Activated T-helper 2 cell treated with anti-CD3 and anti-CD28 coated beads, Interferon-gamma antibody, Interleukin-2, Interleukin-4, amounts not matched to agents 10 μg/mL and 5 μg/mL and 100 μg/mL, durations not matched to agents 14 hours and 24 hours and 36 hours (primary cell): ENCODE results near the gene COMMD2. TPM values are rescaled to one million over a fixed set of nuclear protein-coding genes. Genes with fewer than 3 reads are reported as not detected.

Experiments
- DNase-seq: peaks from one replicate; pipeline ENCODE4 v3.0.0; 2021; ENCODE audit warnings: low spot score
- H3K27ac Mint-ChIP-seq: one replicate; pipeline ENCODE4 v1.8.0; 2021; ENCODE audit warnings: mixed read lengths
- H3K27me3 Mint-ChIP-seq: one replicate; pipeline ENCODE4 v1.8.0; 2021; ENCODE audit warnings: low read depth, mixed read lengths
- H3K36me3 Mint-ChIP-seq: one replicate; pipeline ENCODE4 v1.8.0; 2021; ENCODE audit warnings: low read depth, mixed read lengths
- H3K4me1 Mint-ChIP-seq: one replicate; pipeline ENCODE4 v1.8.0; 2021; ENCODE audit warnings: low read depth, mixed read lengths
- H3K4me3 Mint-ChIP-seq: one replicate; pipeline ENCODE4 v1.8.0; 2021; ENCODE audit warnings: low read depth, mild to moderate bottlenecking, moderate library complexity, mixed read lengths
- H3K9me3 Mint-ChIP-seq: one replicate; pipeline ENCODE4 v1.8.0; 2021; ENCODE audit warnings: mixed read lengths
- intact Hi-C: fragments of 100-400 bp; cut with micrococcal nuclease; formaldehyde crosslinking; loops from one replicate; pipeline ENCODE4 v1.15.1; 2023
- total RNA-seq: library from RNA; stranded (reverse); gene quantifications from 2 replicates; pipeline ENCODE4 v1.2.3, GENCODE V29; 2022

COMMD2 gene
- total RNA-seq, 1 donor from 2014 or later = 40.3 TPM

DNA sequence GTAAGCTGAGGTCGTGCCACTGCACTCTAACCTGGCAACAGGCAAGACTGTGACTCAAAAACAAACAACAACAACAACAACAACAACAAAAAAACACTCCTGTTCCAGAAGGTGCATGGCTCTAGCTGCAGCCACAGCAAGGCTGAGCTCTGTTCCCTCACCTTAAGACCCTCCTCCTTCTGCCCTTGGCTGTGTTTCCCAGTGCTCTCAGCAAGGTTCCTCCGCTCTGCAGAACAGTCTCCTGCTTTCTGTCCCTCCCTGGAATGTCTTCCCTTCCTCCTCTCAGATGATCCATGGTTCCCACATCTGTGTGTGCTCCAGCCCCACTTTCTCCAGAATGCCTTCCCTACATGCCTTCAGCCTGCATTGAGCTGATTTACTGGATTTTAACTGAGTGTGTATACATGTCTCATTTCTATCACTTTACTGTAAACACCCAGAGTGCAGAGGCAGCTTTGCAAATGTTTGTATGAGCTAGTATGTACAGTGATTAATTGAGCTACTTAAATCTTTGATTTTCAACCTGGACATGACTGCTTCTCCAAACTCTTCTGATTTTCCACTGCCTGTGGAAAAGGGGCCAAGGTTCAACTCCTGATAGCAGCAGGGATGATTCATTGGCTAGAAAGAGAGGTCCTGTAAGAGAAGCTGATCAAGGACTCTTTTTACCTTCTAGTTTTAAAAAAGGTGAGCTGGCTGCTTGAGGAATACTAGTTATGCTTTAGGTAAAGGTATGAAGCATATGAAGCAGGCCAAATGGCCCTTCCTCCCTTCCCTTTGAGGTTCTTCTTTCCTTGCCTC lies 25.3 kb upstream of the COMMD2 start:
- H3K9me3 Mint-ChIP-seq = no peaks in the 10 kb centered on the region
- intact Hi-C loops = no loop called here
- no peaks in the 10 kb centered on the region for H3K36me3 Mint-ChIP-seq

DNA sequence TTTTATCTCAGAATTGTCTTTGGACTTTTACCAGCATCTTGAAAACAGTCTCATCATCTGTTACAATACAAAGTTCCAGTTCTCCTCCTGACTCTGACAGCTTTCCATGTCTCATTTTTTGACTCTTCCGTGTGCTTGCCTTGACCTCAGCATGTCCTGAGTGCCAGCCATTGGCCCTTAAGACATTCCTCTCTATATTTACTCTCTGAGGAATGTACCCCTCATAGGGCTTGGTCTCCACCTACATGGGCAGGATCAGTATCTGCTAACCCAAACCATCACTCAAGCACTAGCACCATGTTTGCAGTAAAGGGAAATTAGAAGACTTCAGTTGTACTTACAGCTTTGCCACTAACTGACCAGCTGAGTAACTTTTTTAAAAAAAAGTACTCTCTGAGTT lies 23.9 kb upstream of the COMMD2 start:
- no peaks in the 10 kb centered on the region for H3K36me3 Mint-ChIP-seq
- intact Hi-C loops = no loop called here
- H3K27me3 Mint-ChIP-seq = peaks cover 14% of the 10 kb centered on the region
- DNase-seq = no peak
- no peak overlapping the region for H3K4me3 Mint-ChIP-seq
- no peak overlapping the region for H3K27ac Mint-ChIP-seq
- H3K4me1 Mint-ChIP-seq = no peaks in the 10 kb centered on the region
- no peaks in the 10 kb centered on the region for H3K9me3 Mint-ChIP-seq

More for the DNA sequence above, 25.3 kb upstream of the COMMD2 start:
- no peak overlapping the region for H3K27ac Mint-ChIP-seq
- no peaks in the 10 kb centered on the region for H3K4me1 Mint-ChIP-seq
- DNase-seq = no peak
- no peak overlapping the region for H3K4me3 Mint-ChIP-seq
- peaks cover 9% of the 10 kb centered on the region for H3K27me3 Mint-ChIP-seq

DNA sequence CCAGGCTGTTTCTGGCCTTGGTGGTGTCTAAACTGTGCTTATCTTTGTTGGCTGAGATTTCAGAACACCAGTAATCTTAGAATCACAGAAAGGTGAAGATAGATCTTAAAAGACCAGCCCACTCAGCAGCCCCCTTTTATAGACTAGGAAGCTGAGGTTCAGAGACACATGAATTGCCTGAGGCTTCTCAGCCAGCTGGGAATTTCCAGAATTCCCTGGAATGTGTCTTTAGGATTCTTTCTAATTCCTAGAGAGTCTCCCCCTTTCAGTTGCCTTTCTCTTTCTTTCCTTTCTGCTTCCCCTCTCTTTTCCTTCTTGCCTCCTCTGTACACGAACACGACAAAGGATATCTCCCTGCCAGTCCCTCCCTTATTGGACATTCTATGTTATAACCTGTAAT lies 20.6 kb upstream of the COMMD2 start:
- intact Hi-C loops = loop anchor here (5.0 kb wide), 2 partner anchors 34 to 206 kb away; no protein-coding TSS in a partner anchor

DNA sequence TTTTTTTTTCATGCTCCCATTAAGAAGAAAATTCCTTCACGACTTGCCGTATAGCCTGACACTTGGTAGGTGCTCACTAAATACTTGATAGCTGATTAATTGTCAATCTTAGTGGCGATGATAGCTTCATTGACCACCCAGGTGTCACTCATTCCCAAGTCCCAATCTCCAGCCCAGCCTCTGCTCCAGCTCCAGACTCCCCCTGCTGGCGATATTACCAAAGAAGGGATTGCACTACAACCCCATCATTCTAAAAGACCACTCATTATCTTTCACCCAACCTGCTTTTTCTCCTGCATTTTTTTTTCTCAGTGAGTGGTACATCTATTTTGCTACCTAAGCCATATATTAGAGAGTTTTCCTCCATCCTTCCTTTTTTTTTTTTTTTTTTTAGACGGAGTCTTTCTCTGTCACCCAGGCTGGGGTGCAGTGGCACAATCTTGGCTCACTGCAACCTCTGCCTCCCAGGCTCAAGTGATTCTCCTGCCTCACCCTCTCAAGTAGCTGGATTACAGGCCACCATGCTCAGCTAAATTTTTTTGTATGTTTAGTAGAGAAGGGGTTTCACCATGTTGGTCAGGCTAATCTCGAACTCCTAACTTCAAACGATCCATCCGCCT lies 19.5 kb upstream of the COMMD2 start:
- Mint-ChIP-seq H3K4me1 (no peaks in the 10 kb centered on the region), H3K27ac (no peak overlapping the region), H3K36me3 (no peaks in the 10 kb centered on the region), H3K9me3 (no peaks in the 10 kb centered on the region), H3K4me3 (no peak overlapping the region), H3K27me3 (peaks cover 17% of the 10 kb centered on the region)
- intact Hi-C loops = loop anchor here (2.0 to 5.0 kb wide), 4 partner anchors 36 to 259 kb away; no protein-coding TSS in a partner anchor
- DNase-seq = no peak

More for the DNA sequence above, 20.6 kb upstream of the COMMD2 start:
- Mint-ChIP-seq H3K4me3 (no peak overlapping the region), H3K27me3 (peaks cover 16% of the 10 kb centered on the region), H3K9me3 (no peaks in the 10 kb centered on the region), H3K4me1 (no peaks in the 10 kb centered on the region), H3K36me3 (no peaks in the 10 kb centered on the region), H3K27ac (no peak overlapping the region)
- DNase-seq = no peak

DNA sequence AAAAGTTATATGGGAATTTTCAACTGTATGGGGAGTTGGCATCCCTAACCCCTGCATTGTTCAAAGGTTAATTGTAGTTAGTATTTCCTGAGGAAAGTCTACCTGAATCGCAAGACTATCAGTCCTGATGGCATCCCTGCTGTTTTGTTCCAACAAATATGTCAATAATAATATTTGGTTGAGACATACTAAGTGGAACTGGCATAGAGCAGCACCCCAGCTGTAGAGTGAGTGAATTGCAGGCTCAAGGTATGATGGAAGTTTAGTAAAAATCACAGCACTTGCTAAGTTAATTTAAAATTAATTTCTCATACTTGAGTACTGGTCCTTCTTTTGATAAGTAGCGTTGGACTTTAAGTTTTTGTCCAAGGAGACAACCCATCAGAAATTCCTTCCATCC lies 18.0 kb upstream of the COMMD2 start:
- Mint-ChIP-seq H3K36me3 (no peaks in the 10 kb centered on the region), H3K4me3 (no peak overlapping the region)

DNA sequence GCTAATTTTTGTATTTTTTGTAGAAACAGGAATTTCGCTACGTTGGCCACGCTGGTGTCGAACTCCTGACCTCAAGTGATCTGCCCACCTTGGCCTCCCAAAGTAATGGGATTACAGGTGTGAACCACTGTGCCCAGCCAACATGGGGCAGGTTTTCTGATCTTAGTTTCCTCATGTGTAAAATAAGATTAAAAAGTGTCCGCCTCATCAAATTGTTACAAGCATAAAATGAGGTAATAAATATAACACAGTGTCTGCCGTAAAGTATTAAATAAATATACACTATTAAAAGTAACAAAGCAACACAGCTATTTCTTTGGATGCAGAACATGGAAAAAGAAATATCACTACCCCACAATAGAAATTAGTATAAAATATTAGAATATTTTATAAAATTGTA lies 16.4 kb upstream of the COMMD2 start:
- intact Hi-C loops = no loop called here
- no peak overlapping the region for H3K27ac Mint-ChIP-seq
- no peaks in the 10 kb centered on the region for H3K36me3 Mint-ChIP-seq
- no peaks in the 10 kb centered on the region for H3K4me1 Mint-ChIP-seq
- no peak overlapping the region for H3K4me3 Mint-ChIP-seq
- no peak for DNase-seq
- H3K27me3 Mint-ChIP-seq = peaks cover 35% of the 10 kb centered on the region
- no peaks in the 10 kb centered on the region for H3K9me3 Mint-ChIP-seq

More for the DNA sequence above, 18.0 kb upstream of the COMMD2 start:
- Mint-ChIP-seq H3K4me1 (no peaks in the 10 kb centered on the region), H3K9me3 (no peaks in the 10 kb centered on the region), H3K27ac (no peak overlapping the region), H3K27me3 (peaks cover 28% of the 10 kb centered on the region)
- DNase-seq = no peak
- intact Hi-C loops = loop anchor here (2.0 to 5.0 kb wide), 4 partner anchors 37 to 257 kb away; no protein-coding TSS in a partner anchor

DNA sequence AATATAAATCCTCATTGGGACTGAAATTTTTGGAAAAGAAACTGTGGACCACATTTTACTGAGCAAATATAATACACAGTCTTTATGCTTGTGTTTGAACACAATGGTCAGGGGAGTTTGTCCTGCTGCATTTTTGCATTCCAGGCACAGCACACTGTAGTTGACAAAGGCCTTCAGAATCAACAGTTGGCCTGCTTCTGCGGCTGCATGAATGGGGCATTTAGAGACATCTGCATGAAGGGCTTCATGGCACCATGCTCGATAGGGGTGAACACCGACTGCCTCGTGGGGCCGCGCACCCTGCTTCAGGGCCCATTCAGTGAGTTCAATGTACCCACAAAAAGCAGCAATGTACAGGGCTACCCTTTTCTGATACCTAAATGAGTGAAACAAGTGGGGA lies 15.4 kb upstream of the COMMD2 start:
- intact Hi-C loops = no loop called here
- no peaks in the 10 kb centered on the region for H3K4me1 Mint-ChIP-seq
- DNase-seq = no peak
- H3K9me3 Mint-ChIP-seq = no peaks in the 10 kb centered on the region
- H3K36me3 Mint-ChIP-seq = no peaks in the 10 kb centered on the region
- no peak overlapping the region for H3K4me3 Mint-ChIP-seq
- no peak overlapping the region for H3K27ac Mint-ChIP-seq
- peaks cover 35% of the 10 kb centered on the region for H3K27me3 Mint-ChIP-seq

DNA sequence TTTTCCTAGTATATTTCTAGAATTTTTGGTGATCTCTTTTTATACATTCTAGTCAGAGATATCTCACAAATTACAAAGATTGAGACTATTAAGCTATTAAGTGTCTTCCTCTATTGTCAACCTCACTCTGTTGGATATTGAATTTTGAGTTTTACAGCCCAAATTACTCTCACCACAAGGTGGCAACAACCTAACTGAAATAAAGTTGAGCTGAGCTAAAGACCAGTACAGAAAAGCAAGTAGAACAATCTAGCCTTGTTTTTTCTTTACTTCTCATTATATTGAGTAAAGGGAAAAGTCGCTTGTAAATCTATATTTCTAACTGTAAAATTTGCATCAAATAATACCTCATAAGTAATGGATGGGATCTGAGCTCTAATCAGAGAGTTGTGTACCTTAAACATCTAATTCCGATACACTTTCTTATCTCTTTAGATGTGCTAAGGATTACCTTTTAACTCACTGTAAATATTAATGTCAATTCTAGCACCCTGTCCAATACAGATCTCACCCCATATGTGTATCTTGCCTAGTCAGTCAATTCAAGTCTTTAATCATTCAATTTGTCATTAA lies 13.6 kb upstream of the COMMD2 start:
- Mint-ChIP-seq H3K27me3 (peaks cover 29% of the 10 kb centered on the region), H3K4me3 (no peak overlapping the region), H3K36me3 (no peaks in the 10 kb centered on the region), H3K9me3 (no peaks in the 10 kb centered on the region), H3K27ac (no peak overlapping the region), H3K4me1 (no peaks in the 10 kb centered on the region)
- DNase-seq = no peak
- intact Hi-C loops = no loop called here

DNA sequence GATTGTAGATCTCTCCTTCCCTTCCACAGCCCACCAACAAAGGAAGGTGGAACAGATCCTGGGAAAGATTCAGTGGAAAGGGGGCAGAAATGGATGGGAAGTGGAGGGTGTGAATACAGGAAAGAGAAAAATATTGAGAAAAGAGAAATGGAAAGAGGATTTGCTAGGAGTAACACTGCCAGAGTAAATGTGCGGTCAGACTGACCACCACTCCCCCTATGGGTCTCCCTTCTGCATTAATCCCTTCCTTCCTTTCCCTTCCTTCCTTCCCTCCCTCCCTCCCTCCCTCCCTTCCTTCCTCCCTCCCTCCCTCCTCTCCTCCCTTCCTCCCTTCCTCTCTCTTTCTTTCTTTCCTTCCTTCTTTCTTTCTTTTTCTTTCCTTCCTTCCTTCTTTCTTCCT lies 12.0 kb upstream of the COMMD2 start:
- H3K27ac Mint-ChIP-seq = no peak overlapping the region
- intact Hi-C loops = no loop called here
- no peaks in the 10 kb centered on the region for H3K36me3 Mint-ChIP-seq

DNA sequence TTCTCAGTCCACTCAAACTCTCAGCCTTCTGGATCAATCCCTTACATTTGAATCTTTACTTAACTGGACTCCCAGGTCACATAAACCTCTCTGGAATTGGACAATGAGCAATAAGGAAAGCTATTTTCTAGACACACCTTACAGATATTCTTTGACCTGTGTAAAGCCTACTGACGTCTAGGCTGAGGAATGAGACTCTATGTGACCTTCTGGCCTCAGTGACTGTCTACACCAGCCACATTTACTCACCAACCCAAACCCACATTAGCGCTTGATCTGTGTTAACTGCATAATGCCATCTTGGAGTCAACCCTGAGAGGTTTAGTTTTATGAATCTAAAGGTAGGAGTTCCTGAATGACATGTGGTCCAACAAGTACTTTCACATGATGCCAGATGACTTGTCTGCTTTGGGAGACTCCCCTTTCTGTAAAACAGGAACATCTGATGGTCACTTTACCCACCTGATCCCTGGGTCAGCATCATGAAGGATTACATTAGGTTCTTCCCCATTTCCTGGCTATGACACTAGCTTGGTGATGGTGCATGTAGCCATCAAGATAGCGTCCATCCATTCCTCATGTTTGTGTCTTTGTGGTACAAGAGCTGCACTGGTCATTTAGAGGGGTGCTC lies 11.4 kb upstream of the COMMD2 start:
- intact Hi-C loops = no loop called here
- peaks cover 34% of the 10 kb centered on the region for H3K27me3 Mint-ChIP-seq

More for the DNA sequence above, 12.0 kb upstream of the COMMD2 start:
- H3K9me3 Mint-ChIP-seq = no peaks in the 10 kb centered on the region
- no peak overlapping the region for H3K4me3 Mint-ChIP-seq
- DNase-seq = no peak
- peaks cover 33% of the 10 kb centered on the region for H3K27me3 Mint-ChIP-seq
- H3K4me1 Mint-ChIP-seq = no peaks in the 10 kb centered on the region

DNA sequence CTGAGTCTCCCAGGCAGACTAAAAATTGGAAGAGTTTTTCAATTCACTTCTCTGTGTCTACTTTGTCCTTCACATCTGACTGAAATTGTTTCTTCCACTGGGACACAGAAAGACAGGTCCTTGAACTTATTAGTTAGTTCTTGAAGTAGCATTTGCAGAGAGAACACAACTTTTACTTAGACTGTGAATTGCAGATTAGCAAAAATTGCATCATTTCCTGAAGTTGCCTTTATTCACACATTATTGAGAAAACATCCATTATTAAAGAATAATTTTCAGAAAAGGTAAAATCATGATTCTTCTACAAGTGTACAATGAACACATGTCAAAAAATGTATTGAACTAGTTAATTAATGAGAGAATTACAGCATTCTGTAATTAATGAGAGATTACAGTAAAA lies 1.4 kb upstream of the COMMD2 start:
- H3K4me1 Mint-ChIP-seq = peaks cover 15% of the 10 kb centered on the region
- no peak for DNase-seq
- H3K27me3 Mint-ChIP-seq = peaks cover 15% of the 10 kb centered on the region
- H3K27ac Mint-ChIP-seq = no peak overlapping the region
- H3K36me3 Mint-ChIP-seq = peaks cover 16% of the 10 kb centered on the region
- peak overlapping the region; percentile 63 for H3K4me3 Mint-ChIP-seq
- intact Hi-C loops = loop anchor here (2.0 kb wide), 3 partner anchors 59 to 793 kb away; partner anchors contain the start of genes EIF2A, RNF13, SERP1 and WWTR1
- no peaks in the 10 kb centered on the region for H3K9me3 Mint-ChIP-seq

More for the DNA sequence above, 11.4 kb upstream of the COMMD2 start:
- no peak for DNase-seq
- H3K36me3 Mint-ChIP-seq = no peaks in the 10 kb centered on the region
- H3K9me3 Mint-ChIP-seq = no peaks in the 10 kb centered on the region
- no peak overlapping the region for H3K27ac Mint-ChIP-seq
- no peaks in the 10 kb centered on the region for H3K4me1 Mint-ChIP-seq
- no peak overlapping the region for H3K4me3 Mint-ChIP-seq

DNA sequence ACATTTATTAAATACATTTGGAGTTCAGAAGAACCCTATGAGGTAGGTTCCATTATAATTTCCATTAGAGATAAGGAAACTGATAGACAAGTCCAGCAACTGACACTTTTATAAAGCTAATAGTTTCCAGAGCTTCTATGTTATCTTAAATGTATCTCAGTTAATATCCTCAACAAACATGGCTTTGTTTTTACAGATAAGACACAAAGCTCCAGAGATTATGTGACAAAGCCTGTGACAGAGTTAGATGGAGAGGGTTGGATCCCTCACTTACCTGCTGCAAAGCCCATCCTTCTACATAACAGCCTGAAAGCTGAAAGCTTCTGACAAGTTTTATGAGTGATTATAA lies 473 bp upstream of the COMMD2 start:
- H3K27me3 Mint-ChIP-seq = peaks cover 13% of the 10 kb centered on the region
- H3K36me3 Mint-ChIP-seq = peaks cover 24% of the 10 kb centered on the region

More for the DNA sequence above, 473 bp upstream of the COMMD2 start:
- intact Hi-C loops = loop anchor here (1.0 to 2.0 kb wide), 4 partner anchors 60 to 794 kb away; partner anchors contain the start of genes EIF2A, RNF13, SERP1 and WWTR1
- Mint-ChIP-seq H3K4me3 (peak overlapping the region; percentile 97), H3K4me1 (peaks cover 15% of the 10 kb centered on the region), H3K27ac (peak overlapping the region; percentile 87), H3K9me3 (no peaks in the 10 kb centered on the region)
- DNase-seq = no peak
